Panc1 (cell line): Measurements from ENCODE around the gene ACTR3C. TPM values are rescaled to one million over a fixed set of nuclear protein-coding genes. Genes with fewer than 3 reads are reported as not detected.

ENCODE experiments used
- ATAC-seq: fragments of 200-7000 bp; cut with Tn5 transposase; 2 replicates; pipeline ENCODE4 v1.9.1; 2020; ENCODE audit warnings: mild to moderate bottlenecking, moderate library complexity
- BruUV-seq: library from RNA; stranded (reverse); fragments of 400-500 nt; replicated peaks from 2 replicates; lab custom pipeline; 2021; lab: Mats Ljungman, UMichigan
- CTCF ChIA-PET: fragments of 300-600 bp; sonication (Branson Sonifier 250); formaldehyde crosslinking; loops from one replicate; lab custom pipeline; 2022; ENCODE audit warnings: antibody characterized with exemption; lab: Charles Lee
- POLR2A ChIA-PET: fragments of 300-600 bp; sonication (Branson Sonifier 250); formaldehyde crosslinking; loops from one replicate; lab custom pipeline; 2022; ENCODE audit warnings: antibody characterized with exemption; lab: Charles Lee
- DNase-seq: peaks from one replicate; pipeline ENCODE4 v3.0.0-alpha.2; 2010; ENCODE audit warnings: low read depth, low spot score
- H3K27ac ChIP-seq: 2 replicates; pipeline ENCODE4 v1.5.1; 2011; ENCODE audit warnings: mild to moderate bottlenecking, low read length, inconsistent platforms
- H3K27me3 ChIP-seq: fragments of 200-500 bp; sonication (Bioruptor generic); 2 replicates; pipeline ENCODE4 v1.6.0; 2014; ENCODE audit warnings: low read length, inconsistent platforms; ENCODE audit not compliant: control insufficient read depth, insufficient read depth
- H3K36me3 ChIP-seq: fragments of 200-500 bp; sonication (Bioruptor generic); 2 replicates; pipeline ENCODE4 v1.5.1; 2014; ENCODE audit warnings: inconsistent platforms, mild to moderate bottlenecking, low read length, moderate library complexity; ENCODE audit not compliant: control insufficient read depth, insufficient read depth
- H3K4me1 ChIP-seq: 2 replicates; pipeline ENCODE4 v1.5.1; 2011; ENCODE audit warnings: inconsistent platforms, mild to moderate bottlenecking, low read length, moderate library complexity; ENCODE audit not compliant: control insufficient read depth, insufficient read depth
- H3K4me3 ChIP-seq, 2 experiments: 2 replicates each; pipeline ENCODE4 v1.5.1; 2011 to 2012; ENCODE audit warnings: low read depth in 2 of 2, low read length in 2 of 2, mild to moderate bottlenecking in 2 of 2, inconsistent platforms in 1 of 2, moderate library complexity in 1 of 2
- H3K9me3 ChIP-seq: fragments of 200-500 bp; sonication (Bioruptor generic); 2 replicates; pipeline ENCODE4 v1.5.1; 2014; ENCODE audit warnings: low read depth, mild to moderate bottlenecking, inconsistent platforms, low read length, moderate library complexity; ENCODE audit not compliant: control insufficient read depth, insufficient read depth
- CTCF ChIP-seq: fragments of 450-650 bp; IDR thresholded peaks from 2 replicates; pipeline ENCODE4 v1.5.1; 2017; ENCODE audit warnings: mild to moderate bottlenecking
- POLR2AphosphoS5 ChIP-seq: IDR thresholded peaks from 2 replicates; pipeline ENCODE4 v1.6.1; 2012; ENCODE audit warnings: mild to moderate bottlenecking, low read depth, low read length, moderate library complexity
- SIN3A ChIP-seq: IDR thresholded peaks from 2 replicates; pipeline ENCODE4 v1.6.1; 2012; ENCODE audit warnings: low read depth, mild to moderate bottlenecking, low read length, moderate library complexity, borderline replicate concordance; ENCODE audit not compliant: insufficient read depth
- TCF7L2 ChIP-seq: IDR thresholded peaks from 2 replicates; pipeline ENCODE4 v1.6.1; 2011; ENCODE audit warnings: mild to moderate bottlenecking, low read depth, low read length, inconsistent platforms
- in situ Hi-C: cut with HindIII; loops from 2 replicates; pipeline ENCODE4 v1.10.0; 2016; ENCODE audit warnings: low sequenced_read_pairs, low pct_unique_long_range_greater_than_20kb
- intact Hi-C: fragments of 100-400 bp; cut with micrococcal nuclease; formaldehyde crosslinking; loops from one replicate; pipeline ENCODE4 v1.10.0; 2022; ENCODE audit not compliant: unreplicated experiment
- total RNA-seq: library from RNA; stranded (reverse); gene quantifications from one replicate; pipeline ENCODE4 v1.2.1, GENCODE V29; 2021; ENCODE audit not compliant: unreplicated experiment
- TF ChIP-seq, protein P1 (sequence below), 2 experiments: IDR thresholded peaks; 2 replicates each; pipeline ENCODE4 v1.6.1; 2011 to 2012; ENCODE audit warnings: low read depth in 2 of 2, control low read depth in 1 of 2, low read length in 1 of 2, mild to moderate bottlenecking in 1 of 2, moderate library complexity in 1 of 2; ENCODE audit not compliant: insufficient read depth in 1 of 2

ACTR3C gene
- total RNA-seq, 1 experiment from 2014 or later, result 6.5 TPM

DNA sequence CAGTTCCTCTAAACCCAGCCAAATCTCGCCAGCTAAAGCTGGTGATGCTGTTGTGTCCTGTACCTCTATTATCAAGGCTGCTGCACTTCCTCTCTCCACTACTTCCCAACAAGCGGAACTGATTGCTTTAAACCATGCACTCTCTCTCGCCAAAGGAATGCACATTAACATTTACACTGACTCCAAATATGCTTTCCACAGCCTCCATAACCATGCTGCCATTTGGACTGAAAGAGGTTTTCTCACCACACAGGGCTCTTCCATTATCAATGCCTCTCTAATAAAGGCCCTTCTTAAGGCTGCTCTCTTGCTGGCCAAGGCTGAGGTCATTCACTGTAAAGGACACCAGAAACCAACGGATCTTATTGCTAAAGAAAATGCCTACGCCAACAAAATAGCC, 11.6 kb downstream of the ACTR3C start:
- H3K27me3 ChIP-seq, result no peaks in the 10 kb centered on the region
- H3K27ac ChIP-seq, result no peak overlapping the region
- BruUV-seq, result no TSS peak
- DNase-seq (no peak), ATAC-seq (no peak)
- no peaks in the 10 kb centered on the region for H3K9me3 ChIP-seq
- TF ChIP-seq SIN3A (no peak), CTCF (no peak), POLR2AphosphoS5 (no peak), TCF7L2 (no peak)
- TF ChIP-seq, protein P1, sequence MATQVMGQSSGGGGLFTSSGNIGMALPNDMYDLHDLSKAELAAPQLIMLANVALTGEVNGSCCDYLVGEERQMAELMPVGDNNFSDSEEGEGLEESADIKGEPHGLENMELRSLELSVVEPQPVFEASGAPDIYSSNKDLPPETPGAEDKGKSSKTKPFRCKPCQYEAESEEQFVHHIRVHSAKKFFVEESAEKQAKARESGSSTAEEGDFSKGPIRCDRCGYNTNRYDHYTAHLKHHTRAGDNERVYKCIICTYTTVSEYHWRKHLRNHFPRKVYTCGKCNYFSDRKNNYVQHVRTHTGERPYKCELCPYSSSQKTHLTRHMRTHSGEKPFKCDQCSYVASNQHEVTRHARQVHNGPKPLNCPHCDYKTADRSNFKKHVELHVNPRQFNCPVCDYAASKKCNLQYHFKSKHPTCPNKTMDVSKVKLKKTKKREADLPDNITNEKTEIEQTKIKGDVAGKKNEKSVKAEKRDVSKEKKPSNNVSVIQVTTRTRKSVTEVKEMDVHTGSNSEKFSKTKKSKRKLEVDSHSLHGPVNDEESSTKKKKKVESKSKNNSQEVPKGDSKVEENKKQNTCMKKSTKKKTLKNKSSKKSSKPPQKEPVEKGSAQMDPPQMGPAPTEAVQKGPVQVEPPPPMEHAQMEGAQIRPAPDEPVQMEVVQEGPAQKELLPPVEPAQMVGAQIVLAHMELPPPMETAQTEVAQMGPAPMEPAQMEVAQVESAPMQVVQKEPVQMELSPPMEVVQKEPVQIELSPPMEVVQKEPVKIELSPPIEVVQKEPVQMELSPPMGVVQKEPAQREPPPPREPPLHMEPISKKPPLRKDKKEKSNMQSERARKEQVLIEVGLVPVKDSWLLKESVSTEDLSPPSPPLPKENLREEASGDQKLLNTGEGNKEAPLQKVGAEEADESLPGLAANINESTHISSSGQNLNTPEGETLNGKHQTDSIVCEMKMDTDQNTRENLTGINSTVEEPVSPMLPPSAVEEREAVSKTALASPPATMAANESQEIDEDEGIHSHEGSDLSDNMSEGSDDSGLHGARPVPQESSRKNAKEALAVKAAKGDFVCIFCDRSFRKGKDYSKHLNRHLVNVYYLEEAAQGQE (IDR thresholded peaks at IDR 0.05; ENCODE audit: insufficient read depth in 1 of 2, low read depth in 2 of 2, low read length in 1 of 2), result no peak
- CTCF ChIA-PET, result no interaction called here
- H3K4me3 ChIP-seq, result no peak overlapping the region
- POLR2A ChIA-PET, result no interaction called here
- H3K36me3 ChIP-seq, result no peaks in the 10 kb centered on the region
- no peaks in the 10 kb centered on the region for H3K4me1 ChIP-seq
- in situ Hi-C loops, result no loop called here
- intact Hi-C loops, result no loop called here

DNA sequence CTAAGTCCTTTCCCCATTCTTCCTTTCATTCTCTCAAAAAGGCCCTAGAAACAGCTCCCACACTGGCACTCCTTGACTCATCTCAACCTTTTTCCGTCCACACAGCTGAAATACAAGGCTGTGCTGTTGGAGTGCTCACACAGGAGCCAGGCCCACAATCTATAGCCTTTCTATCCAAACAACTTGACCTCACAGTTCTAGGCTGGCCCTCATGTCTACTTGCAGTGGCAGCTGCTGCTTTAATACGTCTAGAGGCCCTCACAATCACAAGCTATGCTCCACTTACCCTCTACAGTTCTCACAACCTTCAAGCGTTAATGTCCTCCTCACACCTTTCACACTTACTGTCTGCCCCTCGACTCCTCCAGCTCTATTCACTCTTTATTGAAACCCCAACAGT, 12.2 kb downstream of the ACTR3C start:
- BruUV-seq, result no TSS peak
- no peaks in the 10 kb centered on the region for H3K4me1 ChIP-seq
- intact Hi-C loops (no loop called here), in situ Hi-C loops (no loop called here)
- H3K27me3 ChIP-seq, result no peaks in the 10 kb centered on the region
- no peak for ATAC-seq
- H3K36me3 ChIP-seq, result no peaks in the 10 kb centered on the region
- H3K27ac ChIP-seq, result no peak overlapping the region
- DNase-seq, result no peak
- TF ChIP-seq, protein P1 (IDR thresholded peaks at IDR 0.05; ENCODE audit: insufficient read depth in 1 of 2, low read depth in 2 of 2, low read length in 1 of 2), result no peak
- no peak for TF ChIP-seq TCF7L2
- no peak for TF ChIP-seq CTCF
- no peak for TF ChIP-seq SIN3A
- TF ChIP-seq POLR2AphosphoS5, result no peak
- ChIA-PET POLR2A (no interaction called here), CTCF (no interaction called here)
- no peak overlapping the region for H3K4me3 ChIP-seq
- no peaks in the 10 kb centered on the region for H3K9me3 ChIP-seq
